Mammary epithelial cell (primary cell): ENCODE results near the gene LSM12.

ENCODE experiments used
- EZH2 ChIP-seq: IDR thresholded peaks from 2 replicates; pipeline ENCODE4 v1.6.1; 2012; ENCODE audit warnings: low read length, inconsistent platforms, borderline replicate concordance
- TF ChIP-seq, protein P1 (sequence below), 2 donors: IDR thresholded peaks in 1 of 2; conservative IDR thresholded peaks in 1 of 2; 2 replicates each; pipeline ENCODE4 v1.5.1; 2011 to 2012; ENCODE audit warnings: inconsistent platforms in 2 of 2, low read length in 2 of 2, mild to moderate bottlenecking in 2 of 2, control low read depth in 1 of 2, low read depth in 1 of 2; ENCODE audit not compliant: insufficient read depth in 1 of 2; ENCODE audit errors: extremely low read depth in 1 of 2

- TF ChIP-seq, protein P1, sequence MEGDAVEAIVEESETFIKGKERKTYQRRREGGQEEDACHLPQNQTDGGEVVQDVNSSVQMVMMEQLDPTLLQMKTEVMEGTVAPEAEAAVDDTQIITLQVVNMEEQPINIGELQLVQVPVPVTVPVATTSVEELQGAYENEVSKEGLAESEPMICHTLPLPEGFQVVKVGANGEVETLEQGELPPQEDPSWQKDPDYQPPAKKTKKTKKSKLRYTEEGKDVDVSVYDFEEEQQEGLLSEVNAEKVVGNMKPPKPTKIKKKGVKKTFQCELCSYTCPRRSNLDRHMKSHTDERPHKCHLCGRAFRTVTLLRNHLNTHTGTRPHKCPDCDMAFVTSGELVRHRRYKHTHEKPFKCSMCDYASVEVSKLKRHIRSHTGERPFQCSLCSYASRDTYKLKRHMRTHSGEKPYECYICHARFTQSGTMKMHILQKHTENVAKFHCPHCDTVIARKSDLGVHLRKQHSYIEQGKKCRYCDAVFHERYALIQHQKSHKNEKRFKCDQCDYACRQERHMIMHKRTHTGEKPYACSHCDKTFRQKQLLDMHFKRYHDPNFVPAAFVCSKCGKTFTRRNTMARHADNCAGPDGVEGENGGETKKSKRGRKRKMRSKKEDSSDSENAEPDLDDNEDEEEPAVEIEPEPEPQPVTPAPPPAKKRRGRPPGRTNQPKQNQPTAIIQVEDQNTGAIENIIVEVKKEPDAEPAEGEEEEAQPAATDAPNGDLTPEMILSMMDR (conservative IDR thresholded peaks at IDR 0.05 in 1 of 2, IDR thresholded peaks at IDR 0.05 in 1 of 2; ENCODE audit: extremely low read depth in 1 of 2, insufficient read depth in 1 of 2, low read depth in 1 of 2, low read length in 2 of 2), result no peak
- no peak for TF ChIP-seq EZH2
These were observed 79.1 kb downstream of the LSM12 start for GRCh38 chr17:43987131-43988021.
